Calu3 (cell line): ENCODE data around the gene CRACDL. TPM values are rescaled to one million over a fixed set of nuclear protein-coding genes. Genes with fewer than 3 reads are reported as not detected.

Experiments used
- BruUV-seq: library from RNA; stranded (reverse); fragments of 400-500 nt; replicated peaks from 2 replicates; lab custom pipeline; 2021; lab: Mats Ljungman, UMichigan
- CTCF ChIA-PET: fragments of 300-600 bp; sonication (Branson Sonifier 250); formaldehyde crosslinking; loops from one replicate; lab custom pipeline; 2022; ENCODE audit warnings: antibody characterized with exemption; lab: Charles Lee
- DNase-seq: peaks from one replicate; pipeline ENCODE4 v3.0.0; 2022
- H3K27ac Mint-ChIP-seq: one replicate; pipeline ENCODE4 v1.8.0; 2022; ENCODE audit warnings: mixed read lengths; ENCODE audit not compliant: unreplicated experiment
- H3K27me3 Mint-ChIP-seq: one replicate; pipeline ENCODE4 v1.8.0; 2022; ENCODE audit warnings: mixed read lengths; ENCODE audit not compliant: unreplicated experiment
- H3K36me3 Mint-ChIP-seq: one replicate; pipeline ENCODE4 v1.8.0; 2022; ENCODE audit warnings: mild to moderate bottlenecking, moderate library complexity, mixed read lengths; ENCODE audit not compliant: insufficient read depth, unreplicated experiment
- H3K4me1 Mint-ChIP-seq: one replicate; pipeline ENCODE4 v1.8.0; 2022; ENCODE audit warnings: mild to moderate bottlenecking, low read depth, mixed read lengths; ENCODE audit not compliant: unreplicated experiment
- H3K4me3 Mint-ChIP-seq: one replicate; pipeline ENCODE4 v1.8.0; 2022; ENCODE audit warnings: mild to moderate bottlenecking, low read depth, moderate library complexity, mixed read lengths; ENCODE audit not compliant: unreplicated experiment
- H3K9me3 Mint-ChIP-seq: one replicate; pipeline ENCODE4 v1.8.0; 2022; ENCODE audit warnings: low read depth, mixed read lengths; ENCODE audit not compliant: unreplicated experiment
- CTCF ChIP-seq: fragments of 200-600 bp; IDR thresholded peaks from one replicate; pipeline ENCODE4 v1.8.0; 2022; ENCODE audit warnings: antibody characterized with exemption; ENCODE audit not compliant: unreplicated experiment
- intact Hi-C: fragments of 100-400 bp; cut with micrococcal nuclease; formaldehyde crosslinking; loops from one replicate; pipeline ENCODE4 v1.10.0; 2022; ENCODE audit not compliant: unreplicated experiment
- total RNA-seq: library from RNA; stranded (reverse); gene quantifications from 2 replicates; pipeline ENCODE4 v1.2.3, GENCODE V29; 2022

Gene CRACDL
- total RNA-seq, 1 experiment from 2014 or later = 16.2 TPM

GRCh38 chr2:98790221-98790620 lies 145.8 kb downstream of the CRACDL start:
- H3K4me1 Mint-ChIP-seq = peaks cover 22% of the 10 kb centered on the region
- no TSS peak for BruUV-seq
- no peak for DNase-seq
- no peak overlapping the region for H3K4me3 Mint-ChIP-seq
- intact Hi-C loops = no loop called here
- H3K36me3 Mint-ChIP-seq = no peaks in the 10 kb centered on the region
- no peak overlapping the region for H3K27ac Mint-ChIP-seq
- H3K27me3 Mint-ChIP-seq = no peaks in the 10 kb centered on the region
- no peak for TF ChIP-seq CTCF
- CTCF ChIA-PET = interaction anchor here (0.5 kb wide), 1 partner anchor 10 kb away, joined by 6 read pairs; no protein-coding TSS in a partner anchor
- H3K9me3 Mint-ChIP-seq = no peaks in the 10 kb centered on the region

- H3K9me3 Mint-ChIP-seq = no peaks in the 10 kb centered on the region
- no peak overlapping the region for H3K4me3 Mint-ChIP-seq
- H3K27me3 Mint-ChIP-seq = no peaks in the 10 kb centered on the region
- H3K27ac Mint-ChIP-seq = no peak overlapping the region
- no peak for TF ChIP-seq CTCF
- no peaks in the 10 kb centered on the region for H3K36me3 Mint-ChIP-seq
- no peak for DNase-seq
- H3K4me1 Mint-ChIP-seq = peaks cover 4% of the 10 kb centered on the region
- CTCF ChIA-PET = no interaction called here
- intact Hi-C loops = no loop called here
- BruUV-seq = no TSS peak
Observed at GRCh38 chr2:98787700-98788099, 148.3 kb downstream of the CRACDL start.

GRCh38 chr2:98786179-98786578 lies 149.8 kb downstream of the CRACDL start:
- no peaks in the 10 kb centered on the region for H3K36me3 Mint-ChIP-seq
- H3K4me1 Mint-ChIP-seq = no peaks in the 10 kb centered on the region
- H3K27ac Mint-ChIP-seq = no peak overlapping the region
- no peak overlapping the region for H3K4me3 Mint-ChIP-seq
- no peaks in the 10 kb centered on the region for H3K27me3 Mint-ChIP-seq
- CTCF ChIA-PET = no interaction called here
- no peak for DNase-seq
- peaks cover 5% of the 10 kb centered on the region for H3K9me3 Mint-ChIP-seq
- intact Hi-C loops = no loop called here
- no peak for TF ChIP-seq CTCF
- BruUV-seq = no TSS peak

- H3K36me3 Mint-ChIP-seq = peaks cover 5% of the 10 kb centered on the region
- no TSS peak for BruUV-seq
- intact Hi-C loops = no loop called here
- H3K27ac Mint-ChIP-seq = no peak overlapping the region
- CTCF ChIA-PET = no interaction called here
- H3K4me1 Mint-ChIP-seq = no peaks in the 10 kb centered on the region
- H3K9me3 Mint-ChIP-seq = peaks cover 5% of the 10 kb centered on the region
- H3K4me3 Mint-ChIP-seq = no peak overlapping the region
- no peaks in the 10 kb centered on the region for H3K27me3 Mint-ChIP-seq
- no peak for TF ChIP-seq CTCF
- DNase-seq = no peak
Observed at GRCh38 chr2:98782570-98782969, 153.5 kb downstream of the CRACDL start.
